Suppressor macrophage (primary cell): ENCODE data around the gene KCNQ1.
A peak's percentile ranks its signal among the peaks of the same experiment; 100 is the strongest.

ENCODE experiments used
- DNase-seq, 4 experiments: peaks; one replicate each; pipeline ENCODE4 v3.0.0-alpha.2; 2020 to 2022

Gene KCNQ1

DNA sequence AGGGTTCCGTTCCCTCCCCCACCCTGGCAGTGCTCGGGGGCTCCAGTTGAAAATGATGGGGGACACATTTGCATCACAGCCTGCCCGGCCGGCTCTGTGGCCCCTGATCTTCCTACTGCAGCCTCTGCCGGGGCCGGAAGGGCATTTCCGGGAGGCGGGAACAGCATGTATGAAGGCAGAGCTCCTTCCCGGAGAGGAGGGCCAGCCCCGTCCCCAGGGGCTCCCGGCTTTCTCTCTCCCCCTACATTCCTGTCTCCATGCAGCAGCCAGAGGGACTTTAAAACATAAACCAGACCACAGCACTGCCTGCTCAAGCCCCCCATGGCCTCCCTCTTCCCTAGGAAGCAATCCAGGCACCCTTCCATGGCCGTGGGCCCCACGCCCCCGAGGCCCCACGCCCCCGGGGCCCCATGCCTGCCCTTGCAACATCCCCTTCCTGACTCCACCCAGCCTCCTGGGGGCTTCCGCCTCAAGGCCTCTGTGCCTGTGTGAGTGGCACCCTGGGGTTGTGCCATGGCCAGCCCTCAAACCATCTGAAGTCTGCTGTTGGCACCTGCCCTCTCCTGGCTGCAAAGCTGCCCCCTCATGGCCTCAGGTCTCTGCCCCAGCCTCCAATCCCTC is 367.7 kb downstream of the KCNQ1 start:
- peak in 3 of 4 experiments; percentile 21 to 52 (median 46) for DNase-seq

GRCh38 chr11:2813141-2813908 is 368.5 kb downstream of the KCNQ1 start:
- DNase-seq = peak in 2 of 4 experiments; percentile 9 to 36

GRCh38 chr11:2813968-2814367 is 369.2 kb downstream of the KCNQ1 start:
- DNase-seq = no peak

- no peak for DNase-seq
These were observed 369.9 kb downstream of the KCNQ1 start for GRCh38 chr11:2814751-2815150.

DNA sequence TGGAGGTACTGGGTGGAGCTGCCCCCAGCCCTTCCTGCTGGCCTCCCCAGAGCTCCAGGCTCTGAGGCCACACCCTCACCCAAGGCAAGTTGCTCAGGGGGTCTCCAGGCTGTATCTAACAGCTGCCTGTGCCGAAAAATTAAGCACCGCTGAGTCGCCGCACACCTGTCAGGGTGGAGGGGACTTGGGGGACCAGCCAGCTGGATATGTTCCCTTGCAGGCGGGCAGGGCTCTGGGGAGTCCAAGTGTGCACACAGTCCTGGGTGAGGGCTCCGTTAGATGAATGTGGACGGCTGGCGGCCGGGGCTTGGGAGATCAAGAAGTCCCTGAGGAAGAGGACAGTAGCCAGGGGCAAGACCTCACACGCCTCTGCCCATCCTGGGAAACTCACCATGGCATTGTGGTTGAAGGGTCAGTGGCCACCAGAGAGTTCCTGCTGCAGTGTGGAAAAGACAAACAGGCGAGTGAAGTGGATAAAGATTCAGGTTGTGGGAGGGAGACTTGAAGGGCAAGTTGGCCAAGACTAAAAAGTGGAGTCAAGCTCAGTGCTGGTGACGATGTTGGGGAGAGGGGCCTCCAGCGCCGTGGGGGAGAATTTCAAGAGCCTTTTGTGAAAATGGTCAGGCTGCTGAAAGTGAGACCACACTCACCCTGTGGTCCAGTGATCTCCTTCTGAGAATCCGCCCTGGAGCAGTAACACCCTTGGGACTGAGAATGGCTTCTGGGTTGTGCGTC is 371.1 kb downstream of the KCNQ1 start:
- DNase-seq = no peak

DNA sequence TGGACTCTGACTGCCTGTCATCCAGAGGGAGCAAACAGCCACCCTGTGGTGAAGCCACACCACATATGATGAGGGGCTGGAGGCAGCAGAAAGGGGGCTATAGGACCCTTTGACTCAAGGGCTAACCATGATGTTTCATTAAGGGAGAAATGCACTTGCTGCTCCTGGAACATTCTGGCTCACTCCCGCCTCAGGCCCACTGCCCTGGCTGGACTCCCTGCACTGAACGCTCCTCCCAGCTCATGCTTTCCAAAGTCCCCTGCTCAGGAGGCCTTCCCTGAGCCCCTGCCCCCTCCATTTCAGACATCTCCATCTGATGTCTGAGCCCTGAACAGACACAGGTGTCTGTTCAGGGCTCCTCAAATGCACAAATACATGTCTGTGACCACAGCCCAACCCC is 371.7 kb downstream of the KCNQ1 start:
- DNase-seq = no peak

GRCh38 chr11:2816941-2817421 is 372.2 kb downstream of the KCNQ1 start:
- no peak for DNase-seq

DNA sequence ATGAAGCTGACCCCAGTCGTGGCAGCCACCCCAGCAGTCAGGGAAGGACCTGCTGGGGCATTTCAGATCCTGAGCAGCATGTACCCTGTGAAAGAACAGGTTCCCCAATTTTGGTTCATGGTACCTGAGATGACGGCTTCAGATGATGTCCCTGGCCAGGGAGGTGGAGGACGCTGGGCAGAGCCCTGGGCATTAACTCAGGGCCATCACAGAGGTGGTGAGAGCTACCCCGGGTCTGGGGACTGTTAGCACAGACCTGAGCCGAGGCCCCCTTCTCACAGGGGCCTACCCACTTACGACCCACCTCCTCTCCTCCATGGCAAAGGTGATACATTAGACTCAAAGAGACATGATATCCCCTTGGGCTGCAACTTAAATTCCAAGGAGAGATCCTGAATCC is 372.6 kb downstream of the KCNQ1 start:
- DNase-seq = no peak

GRCh38 chr11:2818021-2818420 is 373.2 kb downstream of the KCNQ1 start:
- no peak for DNase-seq

- no peak for DNase-seq
These were observed 373.7 kb downstream of the KCNQ1 start for GRCh38 chr11:2818503-2818902.

DNA sequence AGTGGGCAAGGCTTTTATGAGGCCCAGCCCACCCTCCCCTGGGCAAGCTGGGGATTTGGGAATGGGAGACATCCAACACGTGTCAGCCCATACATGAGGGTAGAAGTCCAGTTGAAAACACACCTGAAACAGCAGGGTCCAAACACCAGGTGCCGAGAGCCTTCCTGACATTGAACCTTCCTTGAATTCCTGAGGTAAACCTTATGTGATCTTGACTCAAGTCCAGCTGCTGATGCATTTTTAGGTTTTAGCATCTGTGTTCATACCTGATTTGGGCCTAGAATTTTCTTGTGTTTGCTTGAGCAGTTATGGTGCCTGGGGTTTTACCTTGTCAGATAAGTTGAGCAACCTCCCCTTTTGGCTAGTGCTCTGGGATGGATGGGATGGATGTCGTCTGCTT is 374.5 kb downstream of the KCNQ1 start:
- DNase-seq = no peak

DNA sequence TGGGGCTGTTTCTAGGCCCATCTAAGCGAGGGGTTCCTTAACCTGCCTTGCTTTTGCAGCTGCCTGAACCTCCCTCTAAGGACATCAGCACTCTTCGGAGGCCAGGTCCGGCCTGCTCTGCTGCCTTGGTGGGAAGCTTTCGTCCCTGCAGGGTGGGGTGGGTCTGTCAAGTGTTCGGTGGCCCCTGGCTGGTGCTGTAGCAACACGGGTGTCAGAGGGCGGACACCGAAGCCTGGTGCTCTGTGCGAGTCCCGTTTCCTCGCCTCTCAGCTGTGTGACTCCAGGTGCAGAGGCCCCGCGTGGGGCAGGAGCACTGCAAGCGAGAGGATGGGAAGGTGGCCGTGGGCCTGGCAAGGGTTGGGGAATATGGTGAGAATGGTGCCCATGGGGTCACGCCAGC is 376.2 kb downstream of the KCNQ1 start:
- DNase-seq = no peak

DNA sequence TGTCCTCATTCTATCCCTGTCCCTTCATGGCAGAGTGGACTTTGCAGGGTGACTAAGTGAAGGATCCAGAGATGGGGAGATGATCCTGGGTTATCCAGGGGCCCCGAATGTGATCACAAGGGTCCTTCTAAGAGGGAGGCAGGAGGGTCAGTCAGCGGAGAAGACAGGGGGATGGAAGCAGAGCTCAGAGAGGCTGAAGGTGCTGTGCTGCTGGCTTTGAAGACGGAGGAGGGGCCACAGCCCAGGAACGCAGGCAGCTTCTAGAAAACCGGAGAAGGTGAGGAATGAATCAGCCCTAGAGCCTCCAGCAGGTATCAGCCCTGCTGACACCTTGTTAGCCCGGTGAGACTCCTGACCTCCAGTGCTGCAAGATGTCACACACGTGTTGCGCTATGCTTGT is 377.1 kb downstream of the KCNQ1 start:
- no peak for DNase-seq

GRCh38 chr11:2824851-2825250 is 380.0 kb downstream of the KCNQ1 start:
- no peak for DNase-seq

GRCh38 chr11:2825261-2825888 is 380.6 kb downstream of the KCNQ1 start:
- DNase-seq = peak; percentile 7 to 52 (median 34)

DNA sequence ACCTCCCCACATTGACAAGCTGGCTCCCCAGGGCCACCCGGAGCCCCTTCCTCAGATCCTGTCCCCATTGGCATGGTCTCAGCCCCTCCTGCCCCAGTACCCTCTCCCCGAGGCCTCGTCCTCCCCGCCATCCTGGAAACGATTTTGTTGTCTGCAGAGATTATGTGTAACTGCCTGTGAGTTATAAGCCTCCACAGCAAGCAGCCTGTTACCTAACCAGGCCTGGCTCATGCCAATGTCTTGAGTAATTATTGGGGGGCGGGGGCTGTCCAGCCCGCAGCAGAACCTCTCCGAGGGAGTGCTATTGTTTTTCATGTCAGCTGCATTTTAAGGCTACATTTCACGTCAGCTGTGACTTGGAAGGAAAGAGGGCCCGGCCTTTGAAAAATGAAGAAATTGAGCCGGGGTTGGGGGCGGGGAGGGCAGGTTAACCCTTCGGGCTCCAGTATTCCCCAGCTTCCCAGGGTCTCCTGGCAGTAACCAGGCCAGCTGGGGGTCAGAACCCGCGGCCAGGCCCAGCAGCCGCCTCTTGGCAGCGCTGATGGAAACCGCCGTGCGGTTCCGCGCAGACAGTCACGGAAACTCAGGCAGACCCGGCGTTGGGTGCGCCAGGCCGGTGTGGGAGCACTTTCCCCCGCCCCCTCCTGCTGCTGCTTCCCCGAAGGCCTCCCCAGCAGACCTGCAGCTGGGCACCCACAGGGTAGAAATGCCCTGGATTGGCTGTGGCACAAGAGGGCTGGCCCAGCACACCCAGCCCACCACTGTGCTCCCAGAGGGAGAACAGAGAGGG is 381.3 kb downstream of the KCNQ1 start:
- DNase-seq = peak; percentile 79 to 87 (median 84)

DNA sequence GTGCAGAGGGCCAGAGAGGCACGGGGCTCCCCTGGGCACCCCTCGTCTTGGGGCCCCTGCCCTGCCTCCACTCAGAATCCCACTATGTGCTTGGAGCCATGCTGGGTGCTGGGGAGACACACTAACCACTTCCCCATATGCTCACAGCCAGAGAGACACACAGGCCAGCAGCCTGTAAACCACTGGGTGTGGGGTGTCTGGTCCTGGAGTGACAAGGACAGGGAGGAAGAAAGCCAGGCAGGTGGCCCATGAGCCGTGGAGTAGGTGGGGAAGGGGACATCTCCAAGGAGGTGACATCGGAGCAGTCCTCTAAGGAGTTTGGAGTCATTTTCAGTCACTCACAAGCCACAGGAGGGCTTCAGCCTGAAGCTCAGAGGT is 381.9 kb downstream of the KCNQ1 start:
- DNase-seq = peak; percentile 56 to 75 (median 72)

DNA sequence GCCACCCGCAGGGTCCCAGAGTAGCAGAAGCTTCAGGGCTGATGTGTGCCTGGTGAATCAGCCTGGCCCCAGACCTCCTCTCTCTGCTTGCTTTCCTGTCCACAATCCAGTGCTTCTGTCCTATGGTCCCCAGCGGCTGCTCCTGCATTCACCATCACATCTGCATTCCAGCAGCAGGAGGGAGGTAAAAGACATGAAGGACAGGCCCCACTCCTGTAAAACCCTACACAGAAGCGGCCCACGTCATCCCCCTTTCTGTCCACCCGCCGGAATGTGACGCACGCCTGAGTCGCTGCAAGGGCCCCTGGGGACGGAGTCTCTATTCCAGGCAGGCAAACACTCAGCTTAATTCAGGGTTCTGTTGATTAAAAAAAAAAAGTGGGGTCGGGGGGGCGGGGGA is 382.4 kb downstream of the KCNQ1 start:
- DNase-seq = no peak

DNA sequence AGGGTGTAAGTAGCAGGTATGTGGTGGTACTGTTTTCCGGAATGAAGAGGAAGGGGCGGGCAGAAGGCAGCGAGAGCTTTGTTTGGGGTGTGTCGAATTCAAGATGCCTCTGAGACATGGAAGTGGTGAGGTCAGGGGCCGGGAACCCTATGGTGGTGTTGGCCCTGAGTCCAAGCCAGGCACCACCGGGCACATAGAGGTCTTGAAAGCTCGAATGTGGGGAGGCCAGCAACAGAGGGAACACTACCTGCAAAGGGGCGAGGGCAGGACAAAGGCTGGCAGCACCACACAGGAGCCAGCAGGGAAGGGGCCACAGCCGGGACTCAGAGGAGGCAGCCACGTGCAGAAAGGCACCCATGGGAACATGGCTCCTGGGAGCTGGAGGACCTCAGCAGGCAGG is 383.0 kb downstream of the KCNQ1 start:
- DNase-seq = no peak

- no peak for DNase-seq
These were observed 383.9 kb downstream of the KCNQ1 start for GRCh38 chr11:2828585-2829330.

GRCh38 chr11:2830030-2830812 is 385.4 kb downstream of the KCNQ1 start:
- DNase-seq = no peak
